ENCODE results near the gene KCNB1.

Gene KCNB1

DNA sequence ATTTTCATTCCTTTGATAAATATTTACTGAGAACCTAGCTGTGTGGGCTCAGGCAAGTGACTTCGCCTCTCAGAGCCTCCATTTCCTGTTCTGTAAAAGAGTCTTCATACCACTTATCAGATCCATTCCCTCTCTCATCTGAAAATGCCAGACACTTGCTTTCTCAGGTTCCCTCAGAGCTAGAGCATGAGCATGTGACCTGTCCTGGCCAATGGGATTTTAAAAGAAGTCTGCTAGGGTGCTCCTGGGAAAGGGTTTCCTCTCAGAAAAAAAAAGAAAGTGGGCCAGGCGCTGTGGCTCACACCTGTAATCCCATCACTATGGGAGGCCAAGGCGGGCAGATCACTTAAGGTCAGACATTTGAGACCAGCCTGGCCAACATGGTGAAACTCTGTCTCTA, 5.3 kb downstream of the KCNB1 start:
- H3K4me3 ChIP-seq (ENCODE audit: control insufficient read depth, low read depth, low read length) = no peak overlapping the region
- DNase-seq (ENCODE audit: low read depth) = no peak
- TF ChIP-seq, protein P1, sequence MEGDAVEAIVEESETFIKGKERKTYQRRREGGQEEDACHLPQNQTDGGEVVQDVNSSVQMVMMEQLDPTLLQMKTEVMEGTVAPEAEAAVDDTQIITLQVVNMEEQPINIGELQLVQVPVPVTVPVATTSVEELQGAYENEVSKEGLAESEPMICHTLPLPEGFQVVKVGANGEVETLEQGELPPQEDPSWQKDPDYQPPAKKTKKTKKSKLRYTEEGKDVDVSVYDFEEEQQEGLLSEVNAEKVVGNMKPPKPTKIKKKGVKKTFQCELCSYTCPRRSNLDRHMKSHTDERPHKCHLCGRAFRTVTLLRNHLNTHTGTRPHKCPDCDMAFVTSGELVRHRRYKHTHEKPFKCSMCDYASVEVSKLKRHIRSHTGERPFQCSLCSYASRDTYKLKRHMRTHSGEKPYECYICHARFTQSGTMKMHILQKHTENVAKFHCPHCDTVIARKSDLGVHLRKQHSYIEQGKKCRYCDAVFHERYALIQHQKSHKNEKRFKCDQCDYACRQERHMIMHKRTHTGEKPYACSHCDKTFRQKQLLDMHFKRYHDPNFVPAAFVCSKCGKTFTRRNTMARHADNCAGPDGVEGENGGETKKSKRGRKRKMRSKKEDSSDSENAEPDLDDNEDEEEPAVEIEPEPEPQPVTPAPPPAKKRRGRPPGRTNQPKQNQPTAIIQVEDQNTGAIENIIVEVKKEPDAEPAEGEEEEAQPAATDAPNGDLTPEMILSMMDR (conservative IDR thresholded peaks at IDR 0.05; ENCODE audit: control insufficient read depth, insufficient read depth, low read depth, low read length) = no peak

DNA sequence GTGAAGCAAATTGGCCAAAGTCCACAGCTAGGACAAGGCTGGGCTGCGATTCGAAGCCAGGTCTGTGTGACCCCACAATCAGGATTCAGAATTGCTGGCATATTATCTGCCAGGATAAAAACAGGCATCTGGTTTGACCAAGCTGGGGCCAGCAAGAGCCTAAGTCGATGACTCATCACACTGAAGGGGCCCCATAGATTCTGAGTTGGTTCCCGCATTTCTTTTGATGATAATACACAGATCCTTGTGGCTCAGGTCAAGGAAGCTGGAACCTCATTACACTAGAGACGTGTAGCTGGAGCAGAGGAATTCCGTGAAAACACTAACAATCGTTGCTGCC, 6.5 kb downstream of the KCNB1 start:
- TF ChIP-seq, protein P1 (conservative IDR thresholded peaks at IDR 0.05; ENCODE audit: control insufficient read depth, insufficient read depth, low read depth, low read length) = no peak
- no peak overlapping the region for H3K4me3 ChIP-seq (ENCODE audit: control insufficient read depth, low read depth, low read length)
- DNase-seq (ENCODE audit: low read depth) = no peak

DNA sequence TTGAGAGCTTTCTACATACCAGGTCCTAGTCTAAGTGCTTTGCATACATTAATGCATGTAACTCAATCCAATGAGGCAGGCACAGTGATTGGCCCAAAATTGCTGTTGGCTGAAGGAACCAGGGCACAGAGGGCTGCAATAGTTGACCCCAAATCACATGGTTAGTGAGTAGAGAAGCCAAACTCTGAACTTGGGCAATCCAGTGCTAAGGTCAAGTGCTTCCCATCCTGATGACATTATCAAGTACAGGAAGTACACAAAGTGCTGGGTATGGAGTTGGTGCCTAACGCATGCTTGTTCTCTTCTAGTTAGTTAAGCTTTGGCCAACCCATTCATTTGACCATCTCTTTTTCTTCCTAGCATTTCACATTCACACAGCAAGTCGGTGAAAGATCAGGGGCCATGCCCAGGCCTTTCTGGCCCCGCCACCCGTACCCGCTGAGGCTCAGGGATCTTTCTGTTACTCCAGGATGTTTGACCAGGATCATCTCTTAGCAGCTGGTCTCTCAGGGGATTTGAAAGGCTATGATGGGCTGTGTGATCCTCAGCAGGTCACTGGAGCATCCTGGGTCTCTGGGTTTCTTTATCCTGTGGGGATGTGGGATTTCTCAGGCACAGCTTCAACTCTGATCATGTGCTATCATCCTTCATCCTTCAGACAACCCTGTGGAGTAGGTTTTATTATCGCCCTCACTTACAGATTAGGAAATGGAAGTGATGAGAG, 7.0 kb downstream of the KCNB1 start:
- TF ChIP-seq, protein P1 (conservative IDR thresholded peaks at IDR 0.05; ENCODE audit: control insufficient read depth, insufficient read depth, low read depth, low read length) = no peak
- DNase-seq (ENCODE audit: low read depth) = no peak
- no peak overlapping the region for H3K4me3 ChIP-seq (ENCODE audit: control insufficient read depth, low read depth, low read length)

DNA sequence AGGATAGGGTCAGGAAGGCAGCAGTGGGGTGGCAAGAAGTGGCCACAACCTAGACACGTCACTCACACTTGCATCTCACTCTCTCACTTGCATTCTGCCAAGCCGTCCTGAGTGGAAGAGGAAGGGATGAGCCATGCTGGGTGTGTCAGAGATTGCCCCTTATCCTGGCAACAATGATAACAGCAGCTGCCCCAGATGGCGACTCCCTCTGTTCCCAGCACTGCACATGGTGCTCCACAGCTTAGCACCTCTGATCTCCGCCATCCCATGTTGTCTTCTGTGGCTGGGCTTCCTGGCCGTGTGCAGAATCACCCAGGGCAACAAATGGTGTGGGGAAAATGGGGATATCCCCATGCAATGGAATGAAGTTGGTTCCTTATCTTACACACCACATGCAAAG, 11.1 kb downstream of the KCNB1 start:
- no peak for DNase-seq (ENCODE audit: low read depth)
- TF ChIP-seq, protein P1 (conservative IDR thresholded peaks at IDR 0.05; ENCODE audit: control insufficient read depth, insufficient read depth, low read depth, low read length) = no peak
- H3K4me3 ChIP-seq (ENCODE audit: control insufficient read depth, low read depth, low read length) = no peak overlapping the region

DNA sequence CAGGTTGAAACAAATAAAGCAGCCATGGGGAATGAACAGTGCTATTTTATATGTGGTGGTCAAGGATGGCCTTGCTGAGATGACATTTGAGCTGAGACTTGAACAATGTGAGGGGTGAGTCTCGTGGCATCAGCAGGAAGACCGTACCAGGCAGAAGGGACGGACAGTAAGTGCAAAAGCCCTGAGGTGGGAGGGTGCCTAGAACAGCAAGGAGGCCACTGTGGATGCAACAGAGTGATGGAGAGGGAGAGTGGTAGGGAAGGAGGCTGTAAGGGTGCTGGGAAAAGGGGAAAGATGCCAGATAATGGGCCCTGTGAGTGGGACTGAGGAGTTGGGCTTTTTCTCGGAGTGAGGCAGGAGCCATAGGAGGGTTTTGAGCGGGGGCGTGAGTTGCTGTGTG, 11.5 kb downstream of the KCNB1 start:
- no peak for DNase-seq (ENCODE audit: low read depth)
- TF ChIP-seq, protein P1 (conservative IDR thresholded peaks at IDR 0.05; ENCODE audit: control insufficient read depth, insufficient read depth, low read depth, low read length) = no peak
- H3K4me3 ChIP-seq (ENCODE audit: control insufficient read depth, low read depth, low read length) = no peak overlapping the region

DNA sequence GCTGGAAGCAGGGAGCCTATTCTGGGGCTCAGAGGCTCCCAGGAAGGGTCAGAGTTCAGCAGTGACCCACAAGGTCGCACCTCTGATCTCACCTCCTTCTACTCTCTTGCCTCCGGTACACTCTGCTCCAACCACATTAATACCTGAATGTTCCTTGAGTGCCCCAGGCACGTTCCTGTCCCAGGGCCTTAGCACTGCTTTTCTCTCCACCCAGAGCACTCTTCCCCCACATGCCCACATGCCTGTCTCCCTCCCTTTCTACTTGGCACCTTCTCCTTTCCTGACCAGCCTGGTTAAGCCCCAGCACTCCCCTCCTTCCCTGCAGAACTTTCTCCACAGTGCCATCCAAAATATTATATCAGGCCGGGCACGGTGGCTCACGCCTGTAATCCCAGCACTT, 13.4 kb downstream of the KCNB1 start:
- DNase-seq (ENCODE audit: low read depth) = no peak
- TF ChIP-seq, protein P1 (conservative IDR thresholded peaks at IDR 0.05; ENCODE audit: control insufficient read depth, insufficient read depth, low read depth, low read length) = no peak
- H3K4me3 ChIP-seq (ENCODE audit: control insufficient read depth, low read depth, low read length) = no peak overlapping the region

DNA sequence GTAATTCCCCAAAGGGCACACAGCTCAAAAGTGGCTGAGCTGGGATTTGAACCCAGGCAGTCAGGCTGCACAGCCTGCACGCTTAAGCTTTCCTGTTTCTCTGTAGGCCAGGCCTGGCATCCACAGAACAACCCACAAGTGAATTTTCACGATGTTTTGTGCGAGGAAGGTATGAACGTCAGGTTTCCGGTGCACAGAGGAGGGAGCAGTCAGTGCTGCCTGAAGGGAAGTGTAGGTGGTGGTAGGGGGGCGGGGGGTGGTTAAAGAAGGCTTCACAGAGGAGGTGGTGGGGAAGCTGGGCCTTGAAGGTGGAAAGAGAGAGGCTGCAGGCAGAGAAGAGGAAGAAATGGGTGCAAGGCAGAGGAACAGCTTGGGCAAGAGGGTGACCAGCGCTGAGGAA, 14.1 kb downstream of the KCNB1 start:
- H3K4me3 ChIP-seq (ENCODE audit: control insufficient read depth, low read depth, low read length) = no peak overlapping the region
- TF ChIP-seq, protein P1 (conservative IDR thresholded peaks at IDR 0.05; ENCODE audit: control insufficient read depth, insufficient read depth, low read depth, low read length) = no peak
- DNase-seq (ENCODE audit: low read depth) = no peak
